HG02981 (cell line): ENCODE data around the gene LRP1B.

Experiments used
- ATAC-seq: cut with Tn5 transposase; IDR thresholded peaks from one replicate; pipeline ENCODE4 v1.9.1; 2021; ENCODE audit warnings: mild to moderate bottlenecking, moderate library complexity; ENCODE audit not compliant: unreplicated experiment

The LRP1B gene

DNA sequence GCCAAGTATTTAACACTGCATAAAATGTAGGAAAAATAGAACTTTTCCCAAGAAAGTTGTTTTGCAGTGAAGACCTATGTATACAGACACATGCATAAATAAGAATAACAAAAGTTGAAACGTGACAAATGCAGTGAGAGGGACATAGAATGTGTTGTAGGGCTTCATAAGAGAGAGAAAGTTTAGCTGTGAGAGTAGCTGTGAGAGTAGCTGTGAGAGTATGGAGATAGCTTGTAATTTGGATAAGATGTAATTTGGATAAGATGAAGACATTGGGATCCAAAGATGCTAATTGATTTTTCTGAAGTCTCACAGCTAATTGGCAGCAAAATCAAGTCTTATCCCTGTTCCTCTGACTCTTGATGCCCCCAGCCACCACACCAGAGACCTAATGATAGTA, 170.9 kb downstream of the LRP1B start:
- ATAC-seq = no peak

DNA sequence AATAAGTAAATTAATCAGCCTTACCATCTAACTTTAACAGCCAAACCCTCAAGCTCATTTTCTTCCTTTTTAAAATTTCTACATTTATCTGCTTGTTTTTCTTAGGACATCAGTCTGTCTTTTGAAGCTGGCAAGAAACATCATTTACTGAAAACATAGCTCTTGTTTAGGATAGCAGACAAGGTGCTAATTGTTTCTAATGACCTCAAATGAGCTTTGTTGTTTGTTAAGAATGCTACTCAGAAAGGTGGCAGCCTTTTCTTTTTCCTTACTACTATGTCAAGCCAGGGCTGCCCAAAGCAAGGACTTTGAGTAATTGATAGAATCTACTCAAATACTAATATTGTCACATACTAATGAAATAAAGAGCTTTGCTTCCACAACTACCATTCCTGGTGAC, 171.8 kb downstream of the LRP1B start:
- no peak for ATAC-seq

DNA sequence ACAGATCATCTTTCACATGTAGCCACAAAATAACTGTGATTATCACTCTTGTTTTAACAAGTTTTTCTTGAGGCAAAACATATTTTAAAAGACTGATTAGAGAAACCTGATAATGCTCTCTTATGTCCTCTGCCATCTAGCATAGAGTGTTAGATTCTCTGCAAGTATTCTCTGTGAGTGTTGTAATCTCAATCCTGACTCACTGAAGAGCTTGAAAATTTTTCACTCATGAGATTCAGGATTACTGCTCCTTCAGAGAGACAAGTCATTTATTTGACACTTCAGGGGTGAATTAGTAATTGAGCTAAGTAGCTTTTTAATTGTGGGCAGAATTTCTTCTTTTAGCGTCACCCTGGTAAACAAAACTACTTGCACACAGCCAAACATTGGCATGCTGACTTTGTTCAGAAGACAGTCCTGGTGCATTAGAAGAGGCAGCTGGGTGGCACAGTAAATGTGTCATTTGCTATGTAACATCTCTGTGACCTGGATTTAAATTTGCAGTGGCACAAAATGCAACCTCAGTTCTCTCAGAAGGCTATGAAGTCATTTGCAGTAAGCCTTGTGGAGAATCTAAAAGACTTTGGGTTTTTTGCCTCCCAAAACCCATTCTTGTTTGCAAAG, 172.9 kb downstream of the LRP1B start:
- no peak for ATAC-seq

DNA sequence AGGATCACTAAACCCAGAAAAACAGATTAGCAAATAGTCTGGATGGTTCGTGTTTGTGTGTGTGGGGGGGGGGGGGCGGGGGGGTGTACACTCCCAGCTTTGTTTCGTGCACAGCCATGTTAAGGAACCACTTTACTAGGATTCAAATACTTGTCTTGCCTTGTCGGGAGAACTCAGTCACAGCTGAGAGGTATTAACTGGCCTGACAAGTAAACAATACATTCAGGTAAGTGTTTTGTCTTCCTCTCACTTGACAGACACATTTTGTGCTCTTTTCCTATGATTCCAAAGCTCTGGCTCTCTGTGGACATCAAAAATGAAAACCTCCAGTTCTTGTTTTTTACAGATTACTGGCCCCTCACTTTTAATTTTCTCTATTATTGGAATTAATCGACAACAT, 173.5 kb downstream of the LRP1B start:
- ATAC-seq = no peak

DNA sequence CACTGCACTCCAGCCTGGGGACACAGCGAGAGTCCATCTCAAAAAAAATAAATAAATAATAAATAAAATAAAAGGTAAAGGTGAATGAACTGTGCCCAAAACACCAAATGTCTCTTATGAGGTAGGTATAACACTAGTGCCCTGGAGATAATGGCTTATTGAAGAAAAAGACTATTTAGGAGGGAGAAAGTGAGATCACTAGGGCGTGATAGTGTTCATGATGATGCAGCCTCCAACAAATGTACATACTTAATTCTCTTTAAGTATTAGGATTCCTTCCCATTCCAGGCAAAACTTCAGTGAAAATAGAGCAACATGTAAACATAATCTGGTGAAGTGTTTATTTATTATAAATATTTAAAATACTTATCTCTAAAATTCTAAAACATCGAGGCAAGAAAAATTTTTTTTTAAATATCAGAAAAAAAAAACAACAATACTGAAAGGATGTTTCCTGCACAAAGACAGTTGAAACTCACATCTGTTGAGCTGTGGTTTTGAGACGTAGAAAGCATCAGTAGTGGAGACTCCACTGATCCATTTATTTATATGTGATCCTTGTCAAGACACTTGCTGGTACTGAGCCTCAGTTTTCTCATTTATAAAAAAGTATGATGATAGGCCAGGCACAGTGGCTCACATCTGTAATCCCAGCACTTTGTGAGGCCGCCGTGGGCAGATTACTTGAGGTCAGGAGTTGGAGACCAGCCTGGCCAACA, 183.3 kb downstream of the LRP1B start:
- ATAC-seq = no peak

DNA sequence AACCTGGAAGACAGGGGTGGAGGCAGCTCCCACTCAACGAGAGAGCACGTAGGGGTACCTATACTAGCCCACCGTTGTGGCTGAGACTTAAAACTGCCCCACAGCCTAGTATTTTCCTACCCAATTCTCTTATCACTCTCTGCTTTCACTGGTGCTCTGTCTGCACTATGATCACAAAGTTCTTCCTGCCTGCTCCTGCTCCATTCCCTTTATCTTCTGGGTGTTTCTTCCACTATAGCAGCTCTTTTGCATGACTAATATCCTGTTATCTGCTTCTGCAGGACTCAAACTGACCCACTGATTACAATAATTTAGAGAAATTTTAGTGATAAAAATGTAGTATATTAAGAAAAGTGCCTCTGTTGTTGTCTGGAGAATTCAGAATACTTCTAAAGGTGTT, 184.8 kb downstream of the LRP1B start:
- no peak for ATAC-seq

DNA sequence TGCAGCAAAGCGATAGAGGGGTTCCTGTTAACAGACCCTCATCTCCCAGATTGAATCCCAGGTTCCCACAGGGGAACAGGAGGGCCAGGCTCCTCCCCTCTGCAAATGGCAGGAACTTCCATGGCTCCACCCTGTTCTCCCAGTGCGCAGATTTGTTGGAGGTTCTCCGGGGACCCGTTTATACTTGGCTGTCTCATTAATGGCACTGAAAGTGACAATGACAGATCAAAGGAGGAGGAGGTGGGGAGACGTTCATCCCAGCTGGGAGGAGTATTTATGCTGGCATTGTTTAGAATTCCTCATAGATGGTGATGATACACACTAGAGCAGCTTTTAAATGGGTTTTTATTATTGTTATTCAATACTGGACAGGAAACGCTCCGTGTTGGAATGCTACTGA, 186.9 kb downstream of the LRP1B start:
- no peak for ATAC-seq

DNA sequence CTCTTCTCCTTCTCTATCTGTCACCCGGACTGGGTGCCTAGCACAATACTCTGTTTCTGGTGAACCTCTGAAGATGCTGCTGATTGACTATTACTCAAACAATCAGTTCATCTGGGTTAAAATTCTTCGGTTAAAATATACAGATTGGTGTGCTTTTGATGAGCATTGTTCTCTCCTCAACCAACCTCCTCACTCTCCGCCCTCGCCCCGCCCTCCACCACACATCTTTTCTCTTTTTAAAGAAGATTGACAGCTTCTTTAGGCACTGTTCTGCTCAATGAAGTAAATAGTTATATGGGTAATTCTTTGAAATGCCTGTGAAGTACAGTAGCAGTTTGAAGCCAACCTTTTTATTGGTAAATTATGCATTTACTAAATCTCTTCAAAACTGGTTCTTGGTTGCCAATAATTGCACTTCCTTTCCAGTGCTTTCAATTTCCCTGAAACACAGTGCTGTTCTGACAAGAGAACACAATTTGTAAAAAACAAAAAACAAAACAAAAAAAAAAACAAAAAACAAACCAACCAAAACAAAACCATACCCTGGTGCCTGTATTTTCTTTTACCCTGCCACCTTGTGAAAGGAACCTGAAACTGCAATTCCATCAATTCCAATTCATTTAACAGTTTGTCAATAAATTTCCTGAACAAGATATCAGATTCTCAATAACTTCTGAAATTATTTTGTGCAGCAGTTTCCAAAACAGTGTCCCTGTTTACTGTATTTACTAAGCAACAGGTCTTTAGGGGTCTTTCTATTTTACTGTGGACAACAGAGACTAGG, 188.6 kb downstream of the LRP1B start:
- ATAC-seq = no peak

DNA sequence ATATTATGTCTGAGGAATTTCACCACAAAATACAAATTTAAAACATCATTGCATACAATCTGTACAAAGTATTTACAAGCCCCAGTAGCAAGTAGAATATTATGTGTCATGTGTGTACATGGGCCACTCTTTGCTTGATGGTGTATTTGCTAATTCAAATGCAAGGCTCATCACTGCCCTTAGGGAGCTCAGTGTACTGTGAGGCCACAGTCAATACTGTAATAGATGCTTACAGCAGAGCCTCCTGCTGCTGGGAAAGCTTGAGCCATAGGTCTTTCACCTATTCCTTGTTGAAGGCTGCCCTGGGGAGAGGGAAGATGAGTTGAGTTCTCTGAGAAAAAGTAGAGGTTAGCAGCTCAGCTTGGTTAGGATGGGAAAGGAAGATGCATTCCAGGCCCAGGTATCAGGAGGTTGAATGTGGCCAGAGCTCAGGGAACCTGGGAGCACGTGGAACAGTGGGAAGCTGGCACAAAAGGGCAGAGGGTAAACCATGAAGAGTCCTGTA, 189.6 kb downstream of the LRP1B start:
- ATAC-seq = no peak

DNA sequence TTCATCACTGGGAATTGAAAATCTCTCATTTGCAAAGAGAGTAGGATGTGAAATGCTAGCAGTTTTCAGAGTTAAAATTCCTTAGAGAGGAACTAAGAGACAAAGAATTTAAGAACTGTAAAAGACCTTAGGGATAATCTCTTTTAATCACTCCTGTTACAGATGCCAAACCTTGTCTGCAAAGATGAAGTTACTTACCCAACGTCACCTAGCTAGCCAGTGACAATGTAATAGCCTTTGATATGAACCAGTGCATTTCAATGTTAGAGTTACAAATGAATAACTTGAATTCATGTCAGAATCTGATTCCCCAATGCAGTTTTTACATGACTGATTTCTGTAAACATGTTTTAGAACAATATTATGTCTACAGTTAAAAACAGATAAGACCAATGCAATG, 190.1 kb downstream of the LRP1B start:
- ATAC-seq = no peak

DNA sequence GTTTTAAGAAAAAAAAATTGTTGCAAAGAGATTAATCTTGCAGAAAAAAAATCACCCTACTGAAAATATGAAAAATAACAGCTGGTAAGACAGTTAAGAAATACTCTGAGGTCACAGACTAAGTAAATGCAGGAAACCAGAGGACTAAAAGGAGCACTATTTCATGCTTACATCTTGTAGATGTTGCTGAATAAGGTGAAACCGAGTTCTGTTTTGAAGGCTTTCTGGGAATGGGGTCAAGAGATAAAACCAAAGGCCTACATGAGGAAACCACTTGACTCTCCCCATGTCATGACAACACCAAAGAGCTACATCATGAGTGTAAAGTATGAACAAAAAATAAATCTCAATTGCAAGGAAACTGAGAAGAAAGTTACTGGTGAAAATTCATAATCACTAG, 197.6 kb downstream of the LRP1B start:
- ATAC-seq = no peak

DNA sequence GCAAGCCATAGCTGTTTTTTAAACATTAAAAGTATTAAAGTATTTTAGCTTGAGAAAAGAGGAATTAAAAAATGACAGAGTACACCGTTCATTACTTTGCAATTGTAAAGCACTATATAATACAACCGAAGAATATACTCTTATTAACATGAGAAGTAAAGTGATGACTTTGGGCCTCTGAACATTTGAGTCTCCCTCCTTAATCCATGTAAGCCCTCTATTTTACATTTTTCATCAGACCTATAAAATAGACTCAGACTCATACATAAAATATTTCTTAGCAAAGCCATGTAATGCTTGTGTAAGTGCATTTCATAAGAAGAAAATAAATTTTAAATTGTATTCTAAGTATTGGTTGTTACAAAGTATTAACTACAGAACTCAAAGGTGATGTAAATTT, 198.6 kb downstream of the LRP1B start:
- ATAC-seq = no peak

DNA sequence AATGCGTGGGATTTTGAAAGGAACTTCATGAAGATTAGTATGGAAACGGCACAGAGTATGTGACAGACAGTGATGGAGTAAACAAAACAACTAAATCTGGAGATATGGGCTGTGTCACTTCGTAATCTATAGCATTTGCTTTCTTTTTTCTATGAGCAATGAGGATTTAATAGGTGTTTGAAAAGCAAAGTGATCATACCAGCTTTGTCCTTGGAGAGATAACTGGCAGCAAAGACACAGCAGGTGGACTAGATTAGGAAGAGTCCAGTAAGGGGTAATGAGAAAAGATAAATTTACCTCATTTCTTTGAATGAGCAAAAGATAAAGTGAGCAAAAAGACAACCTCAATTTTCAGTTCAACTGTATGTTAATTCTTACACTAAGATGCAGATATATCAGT, 199.0 kb downstream of the LRP1B start:
- ATAC-seq = no peak

DNA sequence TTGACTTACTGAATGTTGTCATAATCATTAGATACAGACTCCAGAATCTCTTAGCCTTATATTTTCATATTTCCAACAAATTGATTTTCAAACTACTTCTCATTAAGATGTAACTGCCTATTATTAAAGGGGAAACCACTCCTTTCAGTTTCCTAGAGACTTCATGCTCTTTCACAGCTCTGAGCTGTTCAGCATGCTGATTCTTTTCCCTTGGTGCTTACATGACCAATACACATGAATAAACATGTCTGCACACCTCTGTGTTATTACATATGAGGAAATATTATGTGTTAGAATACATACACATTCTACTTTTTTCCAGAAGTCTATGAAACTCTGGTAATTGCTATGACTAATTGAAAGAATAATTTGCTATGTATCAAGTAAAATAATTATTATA, 200.0 kb downstream of the LRP1B start:
- ATAC-seq = no peak

DNA sequence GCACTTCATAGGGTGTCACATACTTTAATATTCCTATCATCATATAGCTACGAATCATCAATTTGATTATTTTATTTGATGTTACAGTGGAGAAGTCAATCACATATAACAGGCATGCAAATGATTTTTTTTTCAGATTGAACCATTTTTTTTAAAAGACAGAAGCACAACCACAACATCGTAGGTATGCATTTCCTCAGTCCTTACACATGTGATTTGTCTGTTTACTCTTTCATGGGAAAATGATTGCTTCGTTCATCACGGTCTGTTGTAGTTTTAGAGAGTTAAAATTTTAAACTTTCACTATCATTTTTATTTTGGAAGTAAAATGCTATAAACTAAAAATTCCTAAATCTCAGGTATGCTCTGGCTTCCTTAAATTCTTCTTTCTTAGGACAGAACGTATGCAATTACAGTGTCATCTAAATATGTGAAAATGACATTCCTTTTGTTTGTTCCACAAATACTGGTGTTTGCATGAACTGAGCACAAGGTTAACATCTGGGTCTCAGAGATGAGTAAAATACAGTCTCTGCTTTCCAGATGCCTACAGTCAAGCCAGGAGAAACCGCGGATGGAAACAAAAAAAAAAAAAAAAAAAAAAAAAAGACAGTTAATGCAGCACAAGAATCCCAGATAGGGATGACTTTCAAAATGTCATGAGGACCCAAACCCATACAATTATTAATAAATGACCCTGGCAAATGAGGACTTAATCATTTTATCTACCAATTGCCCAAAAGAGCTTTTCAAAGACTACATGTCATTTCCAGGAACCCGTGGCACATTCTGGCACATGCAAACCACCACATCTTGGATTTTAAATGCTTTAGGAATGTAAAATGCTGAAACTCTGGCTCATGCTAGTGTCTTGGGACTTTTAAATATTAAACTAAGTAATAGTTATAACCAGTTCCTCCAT, 201.2 kb downstream of the LRP1B start:
- ATAC-seq = no peak

DNA sequence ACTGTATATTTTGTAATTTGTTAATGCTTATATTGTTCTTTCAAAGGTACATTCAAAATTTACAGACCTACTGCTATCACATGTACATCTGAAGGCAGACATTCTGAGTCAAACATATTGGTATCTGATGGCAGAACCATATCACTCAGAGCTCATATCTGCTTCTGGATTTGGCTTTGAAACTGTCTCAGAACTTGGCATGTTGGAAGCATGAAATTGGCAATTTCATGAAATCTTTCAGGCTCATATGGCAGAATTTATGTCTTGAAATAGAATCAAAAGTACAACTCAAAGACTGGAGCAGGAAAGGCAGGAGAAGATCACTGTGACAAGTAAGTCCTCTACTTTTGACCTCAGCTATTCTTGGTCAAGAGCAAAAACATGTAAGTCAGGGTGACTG, 202.3 kb downstream of the LRP1B start:
- no peak for ATAC-seq

DNA sequence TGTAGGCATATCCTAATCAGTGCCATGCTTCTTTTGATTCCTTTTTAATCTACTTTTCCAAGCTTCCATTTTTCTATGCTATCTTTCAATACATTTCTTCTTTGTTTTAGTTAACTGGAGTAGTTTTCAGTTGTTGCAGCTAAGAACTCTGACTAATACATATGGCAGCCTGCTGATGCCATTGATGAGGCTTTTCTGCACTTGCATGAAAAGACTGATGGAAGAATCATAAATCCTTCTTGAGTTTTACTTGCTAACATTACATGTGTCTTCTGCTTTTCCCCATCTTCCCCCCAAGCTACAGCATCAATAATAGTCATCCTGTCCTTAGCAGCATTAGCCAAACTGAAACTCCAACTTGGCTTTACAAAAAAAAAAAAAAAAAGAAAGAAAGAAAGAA, 203.3 kb downstream of the LRP1B start:
- no peak for ATAC-seq

DNA sequence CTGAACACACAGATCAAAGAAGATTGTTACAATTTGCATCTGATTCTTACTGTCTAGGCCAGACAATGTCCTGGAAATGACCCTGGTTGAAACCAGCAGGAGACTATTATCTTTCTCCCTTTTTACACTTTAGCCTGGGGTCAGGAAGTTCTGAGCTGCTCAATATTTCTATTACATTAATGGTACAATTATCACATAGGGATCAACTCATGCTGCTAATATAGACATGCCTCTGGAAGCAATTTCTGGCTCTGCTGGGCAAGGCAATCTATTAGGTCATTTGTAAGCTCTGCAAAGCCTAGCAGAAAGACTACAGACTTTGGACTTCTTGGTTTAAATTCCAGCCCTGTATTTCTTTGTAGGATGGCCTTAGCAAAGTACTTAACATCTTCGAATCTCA, 205.3 kb downstream of the LRP1B start:
- no peak for ATAC-seq

DNA sequence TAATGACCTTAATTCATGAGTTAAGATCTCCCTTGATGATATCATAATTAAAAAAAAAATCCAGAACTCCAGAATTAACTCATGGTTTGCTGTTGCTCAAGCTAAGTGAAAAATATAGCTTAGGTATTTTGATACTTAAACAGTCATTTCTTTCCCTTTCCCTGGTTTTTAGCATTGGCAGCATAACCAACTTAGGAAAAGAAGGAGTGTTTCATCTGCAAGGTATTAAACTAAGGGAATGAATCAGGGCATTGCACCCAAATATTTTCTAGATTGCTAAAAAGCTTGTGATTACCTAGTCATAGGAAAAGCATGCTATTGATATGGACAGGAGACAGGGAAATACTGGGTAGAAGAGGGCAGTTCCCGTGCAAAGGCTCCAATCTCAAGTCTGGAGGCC, 207.2 kb downstream of the LRP1B start:
- ATAC-seq = no peak

DNA sequence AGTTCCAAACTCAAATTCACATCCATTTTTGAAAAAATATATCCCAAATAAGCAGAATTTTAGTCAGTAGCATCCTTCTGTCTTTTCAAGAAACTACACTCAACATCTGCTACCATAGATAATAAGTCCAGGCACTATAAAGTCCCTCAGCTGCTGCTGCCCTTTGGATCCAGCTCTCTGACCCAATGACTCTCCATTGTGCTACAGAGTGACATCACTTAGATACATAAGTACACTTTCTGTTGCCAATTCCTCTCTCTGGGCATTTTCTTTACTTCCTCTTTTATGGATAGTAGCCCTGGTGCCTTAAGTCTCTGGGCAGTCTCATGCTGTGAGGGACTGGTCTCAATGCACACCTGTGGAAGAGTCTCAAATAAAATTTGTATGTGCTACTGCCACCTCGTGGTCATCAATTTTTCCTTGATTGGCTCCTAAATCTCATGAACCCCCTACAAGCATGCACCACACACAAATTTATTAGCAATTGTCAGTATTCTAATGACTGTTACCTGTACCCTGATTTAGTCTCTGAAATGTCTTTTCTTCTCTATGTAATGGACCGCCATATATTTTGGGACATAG, 219.2 kb downstream of the LRP1B start:
- ATAC-seq = peak; percentile 69

DNA sequence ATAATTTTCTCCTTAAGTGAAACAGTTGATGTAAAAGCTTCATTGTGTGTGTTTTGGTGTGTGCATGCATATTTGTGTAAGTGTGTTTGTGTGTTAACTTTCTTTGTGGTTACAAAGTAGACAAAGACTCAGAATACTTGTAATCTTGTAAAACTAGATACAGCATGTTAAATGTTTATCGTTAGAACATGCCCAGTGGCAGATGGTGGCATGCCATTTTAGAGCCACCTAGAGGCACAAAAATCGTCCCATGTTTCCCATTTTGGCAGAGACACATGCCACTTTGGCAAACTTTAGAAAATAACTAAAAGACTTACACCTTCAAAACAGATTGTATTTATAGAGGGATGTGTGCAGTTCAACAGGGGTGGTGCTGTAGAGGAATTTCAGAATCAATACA, 224.1 kb downstream of the LRP1B start:
- ATAC-seq = no peak
